Ovary (tissue), 3 donors: Measurements from ENCODE around the gene SVOPL.

Experiments used
- CTCF ChIP-seq, 3 donors: fragments of 450-650 bp in 2 of 3; fragments of 200-600 bp in 1 of 3; IDR thresholded peaks; one replicate each; pipeline versions ENCODE4 v1.5.1 to v1.8.0; 2016 to 2022; ENCODE audit warnings: antibody characterized with exemption in 3 of 3, mild to moderate bottlenecking in 1 of 3
- POLR2A ChIP-seq: fragments of 450-650 bp; IDR thresholded peaks from one replicate; pipeline ENCODE4 v1.6.1; 2017; ENCODE audit warnings: antibody characterized with exemption, mild to moderate bottlenecking, moderate library complexity
- donor health status: DM: no; HTN: no; CAD: no.

DNA sequence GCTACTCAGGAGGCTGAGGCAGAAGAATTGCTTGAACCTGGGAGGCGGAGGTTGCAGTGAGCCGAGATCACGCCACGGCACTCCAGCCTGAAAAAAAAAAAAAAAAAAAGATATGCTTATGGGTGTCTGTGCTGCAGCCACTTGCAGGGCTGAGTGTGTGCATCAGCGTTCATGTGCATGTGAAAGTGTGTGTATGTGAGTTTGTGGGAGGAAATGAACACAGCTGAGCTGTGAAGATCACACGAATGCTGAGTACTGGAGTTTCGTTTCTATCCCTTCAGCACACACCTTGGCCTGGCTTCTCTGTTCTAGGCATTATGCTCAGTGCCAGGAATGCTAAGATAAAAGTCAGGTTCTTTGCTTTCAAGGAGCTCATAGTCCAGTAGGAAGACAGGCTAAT is 12.0 kb upstream of the SVOPL start:
- TF ChIP-seq CTCF (IDR thresholded peaks at IDR 0.05), result no peak
- no peak for TF ChIP-seq POLR2A
